Activated T-cell treated with anti-CD3 and anti-CD28 coated beads, Interleukin-2, amount 50 U/mL, for 4 hours (primary cell): ENCODE measurements around the gene ZNF446. TPM values are rescaled to one million over a fixed set of nuclear protein-coding genes. Genes with fewer than 3 reads are reported as not detected.
"Not testable (repeated sequence)": the region's sequence is repeated elsewhere in the genome, so short reads cannot be mapped to it uniquely, and the experiment has no call there.

Source experiments
- ATAC-seq, 2 donors: fragments of 200-7000 bp; cut with Tn5 transposase; one replicate each; pipeline ENCODE4 v1.10.0; 2021
- DNase-seq: peaks from one replicate; pipeline ENCODE4 v3.0.0-alpha.2; 2020
- H3K27me3 Mint-ChIP-seq: one replicate; pipeline ENCODE4 v1.8.0; 2021; ENCODE audit warnings: low read depth, mixed read lengths
- H3K36me3 Mint-ChIP-seq: one replicate; pipeline ENCODE4 v1.8.0; 2022; ENCODE audit warnings: mixed read lengths; ENCODE audit not compliant: insufficient read depth
- H3K4me1 Mint-ChIP-seq: one replicate; pipeline ENCODE4 v1.8.0; 2021; ENCODE audit warnings: low read depth, mixed read lengths
- H3K4me3 Mint-ChIP-seq: one replicate; pipeline ENCODE4 v1.8.0; 2021; ENCODE audit warnings: mild to moderate bottlenecking, moderate library complexity, mixed read lengths
- H3K9me3 Mint-ChIP-seq: one replicate; pipeline ENCODE4 v1.8.0; 2021; ENCODE audit warnings: mixed read lengths
- total RNA-seq, 3 donors: library from RNA; stranded (reverse); gene quantifications; one replicate each; pipeline ENCODE4 v1.2.1, GENCODE V29; 2021

Gene ZNF446
- total RNA-seq, 3 donors from 2014 or later: 5.3 to 6.4 (median 6.0) TPM

- Mint-ChIP-seq H3K9me3 (peaks cover 16% of the 10 kb centered on the region), H3K27me3 (no peaks in the 10 kb centered on the region), H3K4me1 (peaks cover 19% of the 10 kb centered on the region), H3K4me3 (peak overlapping the region; percentile 16), H3K36me3 (peaks cover 1% of the 10 kb centered on the region)
- DNase-seq (no peak), ATAC-seq (no peak)
These were observed 24.1 kb downstream of the ZNF446 start for GRCh38 chr19:58500242-58500641.

- not testable (repeated sequence) for DNase-seq, H3K4me3 Mint-ChIP-seq, H3K27me3 Mint-ChIP-seq, H3K9me3 Mint-ChIP-seq, H3K36me3 Mint-ChIP-seq, H3K4me1 Mint-ChIP-seq, ATAC-seq
These were observed 31.6 kb downstream of the ZNF446 start for GRCh38 chr19:58507602-58508223.

GRCh38 chr19:58509731-58510083 is 33.6 kb downstream of the ZNF446 start:
- Mint-ChIP-seq H3K27me3 (no peaks in the 10 kb centered on the region), H3K9me3 (peaks cover 8% of the 10 kb centered on the region), H3K4me1 (peaks cover 5% of the 10 kb centered on the region), H3K4me3 (no peak overlapping the region), H3K36me3 (peaks cover 3% of the 10 kb centered on the region)
- DNase-seq (no peak), ATAC-seq (no peak)

GRCh38 chr19:58510084-58510862 is 34.1 kb downstream of the ZNF446 start:
- H3K4me1 Mint-ChIP-seq: peaks cover 8% of the 10 kb centered on the region
- H3K36me3 Mint-ChIP-seq: peaks cover 4% of the 10 kb centered on the region
- DNase-seq: no peak
- H3K27me3 Mint-ChIP-seq: no peaks in the 10 kb centered on the region
- no peak for ATAC-seq
- H3K4me3 Mint-ChIP-seq: no peak overlapping the region
- H3K9me3 Mint-ChIP-seq: peaks cover 8% of the 10 kb centered on the region

GRCh38 chr19:58511353-58512208 is 35.4 kb downstream of the ZNF446 start, which contains the start of gene SLC27A5:
Gene SLC27A5, minus strand, starts transcription at chr19:58511992. Its CDS starts 37 bp downstream, at chr19:58511955.
- no peak for ATAC-seq
- Mint-ChIP-seq H3K9me3 (peaks cover 8% of the 10 kb centered on the region), H3K4me1 (peaks cover 17% of the 10 kb centered on the region), H3K27me3 (no peaks in the 10 kb centered on the region), H3K36me3 (peaks cover 12% of the 10 kb centered on the region), H3K4me3 (no peak within 1 kb of the TSS)
- no peak for DNase-seq

GRCh38 chr19:58513213-58513693 is 37.1 kb downstream of the ZNF446 start:
- Mint-ChIP-seq H3K36me3 (peaks cover 8% of the 10 kb centered on the region), H3K4me1 (peaks cover 22% of the 10 kb centered on the region), H3K27me3 (no peaks in the 10 kb centered on the region), H3K9me3 (no peaks in the 10 kb centered on the region), H3K4me3 (peak overlapping the region; percentile 82)
- ATAC-seq: no peak
- no peak for DNase-seq

- Mint-ChIP-seq H3K4me3 (peak overlapping the region; percentile 82), H3K9me3 (no peaks in the 10 kb centered on the region), H3K27me3 (no peaks in the 10 kb centered on the region), H3K4me1 (peaks cover 29% of the 10 kb centered on the region), H3K36me3 (peaks cover 10% of the 10 kb centered on the region)
- DNase-seq (peak; percentile 93), ATAC-seq (peak; percentile 92)
These were observed 37.8 kb downstream of the ZNF446 start for GRCh38 chr19:58513694-58514563.

GRCh38 chr19:58514564-58515022 is 38.4 kb downstream of the ZNF446 start:
- DNase-seq: no peak
- Mint-ChIP-seq H3K4me3 (peak overlapping the region; percentile 82), H3K9me3 (no peaks in the 10 kb centered on the region), H3K27me3 (no peaks in the 10 kb centered on the region), H3K4me1 (peaks cover 32% of the 10 kb centered on the region), H3K36me3 (peaks cover 10% of the 10 kb centered on the region)
- ATAC-seq: no peak

- ATAC-seq: no peak
- no peaks in the 10 kb centered on the region for H3K27me3 Mint-ChIP-seq
- DNase-seq: no peak
- H3K9me3 Mint-ChIP-seq: no peaks in the 10 kb centered on the region
- peaks cover 37% of the 10 kb centered on the region for H3K4me1 Mint-ChIP-seq
- peaks cover 10% of the 10 kb centered on the region for H3K36me3 Mint-ChIP-seq
- H3K4me3 Mint-ChIP-seq: peak overlapping the region; percentile 82
These were observed 39.1 kb downstream of the ZNF446 start for GRCh38 chr19:58515259-58515658.

- Mint-ChIP-seq H3K4me3 (peak overlapping the region; percentile 69), H3K9me3 (no peaks in the 10 kb centered on the region), H3K4me1 (peaks cover 39% of the 10 kb centered on the region), H3K36me3 (peaks cover 10% of the 10 kb centered on the region), H3K27me3 (no peaks in the 10 kb centered on the region)
- DNase-seq (no peak), ATAC-seq (no peak)
These were observed 40.2 kb downstream of the ZNF446 start for GRCh38 chr19:58516246-58516836.

GRCh38 chr19:58516964-58517833 is 41.0 kb downstream of the ZNF446 start:
- ATAC-seq: no peak
- Mint-ChIP-seq H3K27me3 (no peaks in the 10 kb centered on the region), H3K9me3 (no peaks in the 10 kb centered on the region), H3K36me3 (peaks cover 10% of the 10 kb centered on the region), H3K4me3 (peak overlapping the region; percentile 29), H3K4me1 (peaks cover 42% of the 10 kb centered on the region)
- no peak for DNase-seq

- no peak for DNase-seq
- peaks cover 42% of the 10 kb centered on the region for H3K4me1 Mint-ChIP-seq
These were observed 42.3 kb downstream of the ZNF446 start for GRCh38 chr19:58518256-58519086.

More at GRCh38 chr19:58518256-58519086, 42.3 kb downstream of the ZNF446 start:
- peak overlapping the region; percentile 97 for H3K4me3 Mint-ChIP-seq
- no peaks in the 10 kb centered on the region for H3K9me3 Mint-ChIP-seq
- H3K36me3 Mint-ChIP-seq: peaks cover 10% of the 10 kb centered on the region
- no peaks in the 10 kb centered on the region for H3K27me3 Mint-ChIP-seq
- no peak for ATAC-seq
